GM06990 (cell line): ENCODE measurements around the gene NBPF11.
A peak's percentile ranks its signal among the peaks of the same experiment; 100 is the strongest.
"Not testable (repeated sequence)": the region's sequence is repeated elsewhere in the genome, so short reads cannot be mapped to it uniquely, and the experiment has no call there.

ENCODE experiments used
- DNase-seq: peaks from one replicate; pipeline ENCODE4 v3.0.0-alpha.2; 2011; ENCODE audit not compliant: insufficient read length; ENCODE audit errors: extremely low read depth
- H3K27me3 ChIP-seq: replicated peaks from 2 replicates; pipeline ENCODE4 v1.6.0; 2011; ENCODE audit warnings: low read length; ENCODE audit not compliant: control insufficient read depth, insufficient read depth
- H3K36me3 ChIP-seq: 2 replicates; pipeline ENCODE4 v1.5.1; 2011; ENCODE audit warnings: low read length; ENCODE audit not compliant: control insufficient read depth, insufficient read depth
- H3K4me3 ChIP-seq: replicated peaks from 2 replicates; pipeline ENCODE4 v1.5.1; 2011; ENCODE audit warnings: low read depth, mild to moderate bottlenecking, control low read depth, low read length
- TF ChIP-seq, protein P1 (sequence below): IDR thresholded peaks from 2 replicates; pipeline ENCODE4 v1.5.1; 2011; ENCODE audit warnings: low read length, control low read depth, mild to moderate bottlenecking, inconsistent platforms; ENCODE audit not compliant: insufficient read depth, poor library complexity, severe bottlenecking

Gene NBPF11

GRCh38 chr1:148120395-148120794 is 31.7 kb downstream of the NBPF11 start:
- H3K36me3 ChIP-seq, DNase-seq, H3K4me3 ChIP-seq, H3K27me3 ChIP-seq: not testable (repeated sequence)
- TF ChIP-seq, protein P1, sequence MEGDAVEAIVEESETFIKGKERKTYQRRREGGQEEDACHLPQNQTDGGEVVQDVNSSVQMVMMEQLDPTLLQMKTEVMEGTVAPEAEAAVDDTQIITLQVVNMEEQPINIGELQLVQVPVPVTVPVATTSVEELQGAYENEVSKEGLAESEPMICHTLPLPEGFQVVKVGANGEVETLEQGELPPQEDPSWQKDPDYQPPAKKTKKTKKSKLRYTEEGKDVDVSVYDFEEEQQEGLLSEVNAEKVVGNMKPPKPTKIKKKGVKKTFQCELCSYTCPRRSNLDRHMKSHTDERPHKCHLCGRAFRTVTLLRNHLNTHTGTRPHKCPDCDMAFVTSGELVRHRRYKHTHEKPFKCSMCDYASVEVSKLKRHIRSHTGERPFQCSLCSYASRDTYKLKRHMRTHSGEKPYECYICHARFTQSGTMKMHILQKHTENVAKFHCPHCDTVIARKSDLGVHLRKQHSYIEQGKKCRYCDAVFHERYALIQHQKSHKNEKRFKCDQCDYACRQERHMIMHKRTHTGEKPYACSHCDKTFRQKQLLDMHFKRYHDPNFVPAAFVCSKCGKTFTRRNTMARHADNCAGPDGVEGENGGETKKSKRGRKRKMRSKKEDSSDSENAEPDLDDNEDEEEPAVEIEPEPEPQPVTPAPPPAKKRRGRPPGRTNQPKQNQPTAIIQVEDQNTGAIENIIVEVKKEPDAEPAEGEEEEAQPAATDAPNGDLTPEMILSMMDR = peak; percentile 32

GRCh38 chr1:148095732-148096131 is 56.3 kb downstream of the NBPF11 start:
- not testable (repeated sequence) for DNase-seq, H3K36me3 ChIP-seq, H3K4me3 ChIP-seq, H3K27me3 ChIP-seq

GRCh38 chr1:148086196-148086595 is 65.9 kb downstream of the NBPF11 start:
- not testable (repeated sequence) for H3K4me3 ChIP-seq, DNase-seq, H3K27me3 ChIP-seq, H3K36me3 ChIP-seq

DNA sequence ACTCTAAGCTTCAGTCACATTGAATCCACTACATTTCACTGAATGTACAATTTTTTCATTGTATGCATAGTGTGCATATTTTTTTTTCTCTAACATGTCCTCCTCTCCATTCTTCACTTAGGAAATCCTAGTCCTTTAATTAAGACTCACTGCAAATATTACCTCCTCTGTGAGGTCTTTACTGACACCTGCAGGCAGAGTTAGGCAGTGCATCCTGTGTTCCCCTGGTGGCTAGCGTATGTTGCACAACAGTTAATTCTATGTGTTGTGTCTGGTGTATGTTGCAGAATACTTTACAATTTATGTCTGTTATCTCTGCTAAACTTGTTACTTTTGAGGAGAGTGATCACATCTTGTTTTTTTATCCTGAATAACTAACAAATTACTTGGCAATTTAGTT is 70.9 kb downstream of the NBPF11 start:
- H3K36me3 ChIP-seq, DNase-seq, H3K27me3 ChIP-seq, H3K4me3 ChIP-seq: not testable (repeated sequence)

GRCh38 chr1:148078632-148079519 is 73.2 kb downstream of the NBPF11 start:
- not testable (repeated sequence) for DNase-seq, H3K27me3 ChIP-seq, H3K36me3 ChIP-seq, H3K4me3 ChIP-seq

GRCh38 chr1:148078090-148078489 is 74.0 kb downstream of the NBPF11 start:
- not testable (repeated sequence) for DNase-seq, H3K4me3 ChIP-seq, H3K36me3 ChIP-seq, H3K27me3 ChIP-seq

- not testable (repeated sequence) for H3K36me3 ChIP-seq, H3K4me3 ChIP-seq, DNase-seq, H3K27me3 ChIP-seq
Measured at GRCh38 chr1:148077458-148077857, 74.6 kb downstream of the NBPF11 start.

DNA sequence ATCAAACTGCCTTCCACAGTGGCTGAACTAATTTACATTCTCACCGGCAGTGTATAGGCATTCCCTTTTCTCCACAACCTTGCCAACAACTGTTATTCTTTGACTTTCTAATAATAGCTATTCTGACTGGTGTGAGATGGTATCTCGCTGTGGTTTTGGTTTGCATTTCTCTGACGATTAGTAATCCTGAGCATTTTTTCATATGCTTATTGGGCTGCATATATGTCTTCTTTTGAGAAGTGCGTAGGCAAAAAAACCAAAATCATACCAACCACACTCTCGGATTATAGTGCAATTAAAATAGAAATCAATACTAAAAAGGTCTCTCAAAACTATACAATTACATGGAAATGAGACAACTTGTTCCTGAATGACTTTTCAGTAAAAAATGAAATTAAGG is 78.7 kb downstream of the NBPF11 start:
- not testable (repeated sequence) for H3K27me3 ChIP-seq, H3K4me3 ChIP-seq, H3K36me3 ChIP-seq, DNase-seq

GRCh38 chr1:148068606-148069005 is 83.5 kb downstream of the NBPF11 start:
- not testable (repeated sequence) for H3K36me3 ChIP-seq, DNase-seq, H3K27me3 ChIP-seq, H3K4me3 ChIP-seq

- not testable (repeated sequence) for H3K36me3 ChIP-seq, H3K27me3 ChIP-seq, DNase-seq, H3K4me3 ChIP-seq
Measured at GRCh38 chr1:148068201-148068600, 83.9 kb downstream of the NBPF11 start.

GRCh38 chr1:148060294-148060701 is 91.8 kb downstream of the NBPF11 start:
- H3K4me3 ChIP-seq, H3K36me3 ChIP-seq: not testable (repeated sequence)

GRCh38 chr1:148057384-148057783 is 94.7 kb downstream of the NBPF11 start:
- DNase-seq, H3K4me3 ChIP-seq, H3K27me3 ChIP-seq, H3K36me3 ChIP-seq: not testable (repeated sequence)

More at GRCh38 chr1:148060294-148060701, 91.8 kb downstream of the NBPF11 start:
- not testable (repeated sequence) for H3K27me3 ChIP-seq
- peak; percentile 3 for DNase-seq
